ENCODE results near the gene CPSF6.
"Not testable (repeated sequence)": the region's sequence is repeated elsewhere in the genome, so short reads cannot be mapped to it uniquely, and the experiment has no call there.

Gene CPSF6

DNA sequence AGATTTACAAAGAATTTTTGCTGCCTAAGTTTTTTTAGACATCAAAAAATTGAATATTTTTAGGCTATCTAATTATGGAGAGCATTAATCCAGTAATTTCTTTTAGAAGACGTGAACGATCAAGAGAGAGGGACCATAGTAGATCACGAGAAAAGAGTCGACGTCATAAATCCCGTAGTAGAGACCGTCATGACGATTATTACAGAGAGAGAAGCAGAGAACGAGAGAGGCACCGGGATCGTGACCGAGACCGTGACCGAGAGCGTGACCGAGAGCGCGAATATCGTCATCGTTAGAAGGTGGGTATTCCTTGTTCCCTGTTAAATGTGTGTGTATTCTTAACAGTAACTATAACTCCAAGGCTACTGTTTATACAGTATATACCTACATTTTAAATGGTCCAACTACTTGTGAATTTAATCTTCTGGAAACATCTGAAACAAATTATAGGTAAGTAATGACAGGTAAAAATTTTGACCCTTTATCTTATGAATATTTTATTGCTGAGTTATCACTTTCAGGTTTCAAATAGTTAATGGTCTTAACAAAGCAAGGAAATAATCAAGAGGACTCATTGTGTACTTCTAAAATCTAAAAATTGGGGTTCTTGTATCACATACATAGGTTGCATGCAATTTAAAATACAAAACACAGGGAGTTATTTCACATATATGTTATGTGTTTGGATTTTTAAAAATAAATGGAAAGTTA is 23.1 kb downstream of the CPSF6 start:
- DNase-seq, result no peak

DNA sequence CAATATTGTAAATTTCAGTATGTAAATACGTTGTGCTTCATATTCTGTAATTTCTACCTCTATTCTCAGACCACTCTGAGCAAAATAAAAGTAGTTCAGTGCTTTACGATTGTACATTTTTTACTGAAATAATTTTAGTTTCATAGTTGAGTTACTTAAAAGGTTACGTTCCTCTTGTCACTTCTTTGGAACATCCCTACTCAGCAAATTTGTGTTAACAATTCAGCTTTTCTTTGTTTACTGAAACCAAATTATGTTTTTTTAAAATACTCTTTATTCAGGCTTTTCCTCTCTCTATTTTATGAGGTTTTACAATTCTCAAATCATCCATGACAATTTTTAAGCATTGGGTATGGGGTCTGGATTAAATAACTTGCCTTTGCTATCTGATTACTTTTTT is 25.8 kb downstream of the CPSF6 start:
- no peak for DNase-seq

DNA sequence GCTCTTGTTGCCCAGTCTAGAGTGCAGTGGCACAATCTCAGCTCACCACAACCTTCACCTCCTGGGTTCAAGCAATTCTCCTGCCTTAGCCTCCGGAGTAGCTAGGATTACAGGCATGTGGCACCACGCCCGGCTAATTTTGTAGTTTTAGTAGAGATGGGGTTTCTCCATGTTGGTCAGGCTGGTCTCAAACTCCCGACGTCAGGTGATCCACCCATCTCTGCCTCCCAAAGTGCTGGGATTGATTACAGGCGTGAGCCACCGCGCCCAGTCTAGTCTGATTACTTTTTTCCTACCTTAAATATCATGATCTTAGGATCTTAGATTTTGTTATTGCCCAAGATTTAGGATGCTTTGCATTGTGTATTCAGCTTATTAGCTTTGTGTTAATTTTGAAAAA is 26.3 kb downstream of the CPSF6 start:
- not testable (repeated sequence) for DNase-seq

DNA sequence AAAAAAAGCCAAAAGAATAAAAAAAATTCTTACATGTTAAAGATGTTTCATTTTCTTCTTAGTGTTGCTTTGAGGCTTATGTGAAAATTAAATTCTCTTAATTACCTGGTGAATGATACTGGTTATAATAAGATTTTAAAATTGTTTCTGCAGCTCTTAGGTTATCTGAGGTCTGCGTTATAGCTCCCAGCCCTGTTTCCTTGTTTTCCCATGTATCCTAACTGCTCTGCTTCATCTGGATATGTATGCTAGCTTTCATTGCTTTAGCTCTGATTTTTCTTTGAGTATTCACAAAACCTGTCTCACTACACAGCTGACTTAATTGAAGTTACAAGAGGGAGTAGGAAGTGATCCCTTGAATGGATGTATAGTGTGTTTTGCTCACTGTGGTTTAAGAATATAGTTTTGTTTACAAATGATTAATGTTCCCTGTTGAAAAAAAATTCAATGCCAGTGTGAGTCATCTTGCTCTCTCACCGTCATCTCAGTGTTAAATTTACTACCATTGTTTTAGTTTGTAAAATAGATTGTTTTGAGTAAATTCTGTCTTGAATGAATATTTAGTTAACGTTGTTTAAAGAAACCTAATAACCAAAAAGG is 26.8 kb downstream of the CPSF6 start:
- DNase-seq, result no peak

DNA sequence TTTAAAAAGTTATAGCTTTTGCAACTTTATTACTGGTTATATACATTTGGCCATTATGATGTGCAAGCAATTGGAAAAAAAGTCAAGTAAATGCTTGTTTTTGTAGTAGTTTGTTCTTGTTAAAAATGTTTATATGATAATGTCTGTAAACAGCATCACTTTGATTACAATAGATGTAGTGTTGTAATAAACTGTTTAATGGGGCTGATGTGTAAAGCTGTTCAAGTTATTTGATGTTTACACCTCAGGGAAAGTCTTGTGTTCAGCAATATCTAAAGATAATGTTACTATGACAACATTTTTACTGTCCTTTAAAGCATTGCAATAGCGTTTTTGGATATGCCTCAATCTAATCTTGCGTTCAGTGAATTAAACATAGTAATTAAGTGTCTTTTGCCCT is 30.4 kb downstream of the CPSF6 start:
- no peak for DNase-seq

DNA sequence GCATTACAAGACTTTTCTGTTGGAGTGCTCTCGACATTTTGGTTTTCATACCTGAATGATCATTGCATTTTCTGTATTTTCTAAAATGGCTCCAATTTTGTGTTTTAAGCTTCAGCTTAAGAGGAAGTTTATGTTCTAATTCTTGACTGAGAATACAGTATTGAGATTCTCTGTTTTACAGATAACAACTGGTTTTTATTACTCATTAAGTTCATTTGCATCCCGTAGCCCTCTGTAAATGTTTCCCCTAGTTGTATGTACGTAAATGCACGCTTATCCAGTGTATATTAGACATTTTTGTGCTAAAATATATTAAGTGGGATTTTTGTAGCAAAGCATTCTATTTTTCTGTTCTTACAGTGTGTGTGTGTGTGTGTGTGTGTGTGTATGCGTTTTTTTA is 33.1 kb downstream of the CPSF6 start:
- DNase-seq, result no peak

DNA sequence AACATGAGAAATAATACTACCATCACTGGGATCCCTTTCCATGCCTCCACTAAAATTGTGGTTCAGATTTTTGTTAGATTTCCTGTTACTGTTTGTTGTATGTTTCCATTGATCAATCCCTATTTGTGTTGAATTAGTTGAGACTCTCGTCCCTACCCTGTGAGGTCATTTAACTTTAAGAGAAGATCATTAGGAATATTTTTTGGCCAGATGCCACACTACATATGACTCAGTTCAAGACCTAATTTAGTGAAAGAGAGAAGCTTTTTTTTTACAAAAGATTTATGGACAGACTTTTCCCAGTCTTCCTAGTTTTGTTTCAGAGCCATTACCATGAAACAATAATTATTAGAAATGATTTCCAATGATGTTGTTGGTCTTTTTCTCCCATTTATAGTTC is 35.5 kb downstream of the CPSF6 start:
- no peak for DNase-seq

DNA sequence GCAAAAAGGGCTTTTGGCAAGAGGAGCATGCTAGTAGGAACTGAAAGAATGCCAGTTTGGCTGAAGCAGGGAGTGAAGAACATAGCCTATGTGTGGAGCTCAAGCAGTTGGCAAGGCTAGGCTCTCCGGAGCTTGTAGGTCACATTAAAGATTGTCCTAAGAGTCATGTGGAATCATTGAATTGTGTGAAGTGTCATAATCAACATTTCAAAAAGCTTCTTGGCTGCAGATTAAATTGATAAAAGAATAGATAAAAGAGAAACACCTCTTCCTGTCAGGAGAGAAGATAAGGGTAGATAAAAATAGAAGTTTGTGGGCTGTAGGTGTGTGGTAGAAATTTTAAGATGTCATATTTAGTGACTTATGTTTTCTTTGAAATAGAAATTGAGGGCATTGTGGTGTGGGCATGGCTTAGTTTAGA is 36.1 kb downstream of the CPSF6 start:
- DNase-seq, result no peak

DNA sequence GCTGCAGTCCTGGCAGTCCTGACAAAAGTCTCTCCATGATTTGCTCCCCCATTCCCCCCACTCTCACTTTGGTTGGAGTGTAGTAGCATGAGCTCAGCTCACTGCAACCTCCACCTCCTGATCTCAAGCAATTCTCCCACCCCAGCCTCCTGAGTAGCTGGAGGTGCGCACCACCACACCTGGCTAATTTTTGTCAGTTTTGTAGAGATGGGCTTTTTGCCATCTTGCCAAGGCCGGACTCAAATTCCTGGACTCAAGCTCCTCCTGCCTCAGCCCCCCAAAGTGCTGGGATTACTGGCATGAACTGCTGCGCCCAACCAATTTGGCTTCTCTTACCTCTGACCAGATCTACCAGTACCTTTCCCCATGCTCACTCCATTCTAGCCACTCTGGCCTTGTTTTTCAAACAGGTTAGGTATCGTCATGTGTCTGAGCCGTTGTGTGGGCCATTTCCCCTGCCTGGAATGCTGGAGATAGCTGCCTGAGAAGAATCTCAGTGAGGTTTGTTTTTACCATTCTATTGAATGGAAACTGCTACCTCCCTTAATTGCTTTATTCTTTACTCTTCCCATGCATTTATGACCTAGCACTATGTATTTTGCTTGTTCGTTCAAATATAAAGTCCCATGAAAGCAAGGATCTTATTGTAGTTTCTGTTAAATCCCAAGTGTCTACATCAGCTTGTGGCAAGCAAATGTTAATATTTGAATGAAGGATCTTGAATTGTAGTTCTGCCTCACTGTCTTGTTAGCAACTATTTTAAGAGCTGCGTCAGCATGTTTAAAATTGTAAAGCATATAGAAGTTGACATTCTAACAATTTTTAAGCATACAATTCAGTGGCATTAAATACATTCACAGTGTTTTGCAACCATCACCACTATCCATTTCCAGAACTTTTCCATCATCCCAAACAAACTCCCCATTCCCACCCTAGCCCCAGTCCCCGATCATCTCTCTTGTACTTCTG is 39.7 kb downstream of the CPSF6 start:
- DNase-seq, result no peak

DNA sequence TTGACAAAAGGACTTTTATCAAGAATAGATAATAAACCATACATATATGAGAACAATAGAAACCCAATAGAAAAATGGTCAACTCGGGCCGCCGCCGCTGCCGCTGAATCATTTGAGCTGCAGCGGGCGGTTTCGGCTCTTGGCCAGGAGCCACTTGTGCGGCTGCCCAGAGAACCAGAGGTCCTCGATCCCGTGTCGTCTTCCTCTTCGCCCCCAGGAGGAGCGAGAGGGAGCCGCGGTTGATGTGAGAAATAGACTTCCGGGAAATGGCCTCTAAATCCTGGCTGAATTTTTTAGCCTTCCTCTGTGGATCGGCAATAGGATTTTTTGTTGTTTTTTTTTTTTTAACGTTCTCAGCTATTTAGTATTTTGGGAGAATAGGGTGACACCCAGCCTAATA is 44.8 kb downstream of the CPSF6 start:
- peak; percentile 14 for DNase-seq

DNA sequence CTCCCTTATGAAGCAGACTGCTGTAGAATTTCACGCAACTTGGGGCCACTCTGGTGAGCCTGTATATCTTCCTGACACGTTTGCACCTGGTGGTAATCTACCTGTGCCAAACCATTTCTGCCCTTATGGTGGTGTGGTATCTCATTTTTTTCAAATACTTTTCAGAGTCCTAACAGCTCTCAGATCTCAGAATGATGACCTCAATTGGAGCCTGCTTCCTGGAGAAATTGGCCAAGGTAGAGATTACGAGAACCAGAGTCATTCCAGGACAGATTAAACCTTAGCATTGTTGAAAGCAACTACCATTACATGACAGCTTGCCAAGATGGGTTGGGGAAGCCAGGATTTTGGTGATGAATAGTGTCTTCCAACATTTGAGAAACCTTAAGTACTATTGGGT is 48.2 kb downstream of the CPSF6 start:
- DNase-seq, result no peak

DNA sequence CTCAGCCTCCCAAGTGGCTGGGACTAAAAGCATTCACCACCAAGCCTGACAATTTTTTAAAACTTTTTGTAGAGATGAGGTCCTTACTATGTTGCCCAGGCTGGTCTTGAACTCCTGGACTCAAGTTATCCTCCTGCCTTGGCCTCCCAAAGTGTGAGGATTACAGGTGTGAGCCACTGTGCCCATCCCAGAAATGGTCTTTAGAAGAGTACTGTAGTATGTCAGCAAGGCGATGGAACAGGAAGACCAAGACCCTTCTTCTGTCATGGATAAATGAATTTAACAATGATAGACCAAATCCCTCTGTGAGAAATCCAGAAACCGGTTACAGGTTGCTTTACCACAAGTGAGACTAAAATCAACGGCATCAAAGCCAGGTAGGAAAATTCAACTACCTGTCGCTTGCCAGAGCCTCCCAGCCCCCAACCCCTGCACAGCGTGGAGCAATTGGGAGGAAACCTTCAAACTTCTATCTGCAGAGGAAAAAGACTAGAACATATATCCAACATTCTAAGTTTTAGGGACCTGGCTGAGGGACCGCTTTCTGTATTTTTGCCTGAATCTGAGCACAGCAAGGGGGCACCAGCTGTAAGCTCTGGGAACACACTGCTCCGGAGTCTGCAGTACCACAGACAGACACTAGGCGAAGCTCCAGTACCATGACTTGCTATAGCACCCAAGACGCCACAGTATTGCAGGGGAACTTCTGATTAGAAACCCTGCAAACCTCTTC is 51.3 kb downstream of the CPSF6 start:
- peak; percentile 58 for DNase-seq

DNA sequence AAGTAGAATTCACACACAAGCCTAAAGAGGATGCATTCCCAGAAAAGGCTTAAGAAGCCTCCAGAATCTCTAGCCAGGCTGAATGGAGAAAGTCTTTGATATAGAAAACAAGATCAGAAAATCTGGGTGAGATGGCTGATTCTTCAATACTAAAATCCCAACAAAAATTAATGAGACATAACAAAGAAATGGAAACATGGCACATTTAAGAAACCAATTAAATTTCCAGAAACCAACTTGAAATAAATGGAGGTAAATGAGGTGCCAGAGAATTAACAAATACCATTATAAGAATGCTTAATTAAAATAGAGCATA is 51.9 kb downstream of the CPSF6 start:
- no peak for DNase-seq

DNA sequence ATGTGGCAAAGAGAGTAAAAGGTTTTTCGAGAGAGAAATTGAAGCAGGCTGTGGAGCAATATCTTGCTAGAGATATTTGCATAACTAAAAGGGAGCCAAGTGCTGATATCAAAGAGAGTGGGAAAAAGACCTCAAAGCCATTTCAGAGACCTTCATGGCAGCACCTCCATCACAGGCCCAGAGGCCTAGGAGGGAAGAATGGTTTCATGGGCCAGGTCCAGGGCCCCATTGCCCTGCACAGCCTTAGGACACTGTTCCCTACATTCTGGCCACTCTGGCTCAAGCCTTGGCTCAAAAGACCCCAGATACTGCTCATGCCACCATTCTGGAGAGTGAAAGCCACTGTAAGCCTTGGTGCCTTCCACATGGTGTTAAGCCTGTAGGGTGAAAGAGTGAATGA is 58.8 kb downstream of the CPSF6 start:
- no peak for DNase-seq

DNA sequence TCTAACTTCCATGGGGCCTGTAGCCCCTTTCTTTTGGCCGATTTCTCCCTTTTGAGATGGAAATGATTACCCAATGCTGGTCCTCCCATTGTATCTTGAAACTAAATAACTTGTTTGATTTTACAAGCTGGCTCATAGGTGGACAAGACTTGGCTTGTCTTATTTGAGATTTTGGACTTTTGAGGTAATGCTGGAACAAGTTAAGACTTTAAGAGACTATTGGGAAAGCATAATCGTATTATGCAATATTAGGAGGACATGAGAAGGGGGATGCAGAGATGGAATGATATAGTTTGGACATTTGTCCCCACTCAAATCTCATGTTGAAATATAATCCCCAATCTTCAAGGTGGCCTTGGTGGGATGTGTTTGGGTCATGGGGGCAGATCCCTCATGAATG is 59.6 kb downstream of the CPSF6 start:
- DNase-seq, result no peak

DNA sequence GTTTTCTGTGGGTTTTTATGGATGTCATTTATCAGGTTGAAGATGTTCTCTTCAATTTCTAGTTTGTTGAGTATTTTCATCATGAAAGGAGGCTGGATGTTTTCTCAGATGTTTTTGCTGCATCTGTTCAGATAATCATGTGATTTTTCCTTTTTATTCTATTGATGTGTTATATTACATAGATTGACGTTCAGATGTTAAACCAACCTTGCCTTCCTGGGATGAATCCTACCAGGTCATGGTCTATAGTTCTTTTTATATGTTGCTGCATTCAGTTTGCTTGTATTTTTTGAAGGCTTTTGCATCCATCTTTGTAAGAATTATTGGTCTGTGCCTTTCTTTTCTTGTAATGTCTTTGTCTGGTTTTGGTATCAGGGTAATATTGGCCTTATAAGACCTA is 64.9 kb downstream of the CPSF6 start:
- no peak for DNase-seq

DNA sequence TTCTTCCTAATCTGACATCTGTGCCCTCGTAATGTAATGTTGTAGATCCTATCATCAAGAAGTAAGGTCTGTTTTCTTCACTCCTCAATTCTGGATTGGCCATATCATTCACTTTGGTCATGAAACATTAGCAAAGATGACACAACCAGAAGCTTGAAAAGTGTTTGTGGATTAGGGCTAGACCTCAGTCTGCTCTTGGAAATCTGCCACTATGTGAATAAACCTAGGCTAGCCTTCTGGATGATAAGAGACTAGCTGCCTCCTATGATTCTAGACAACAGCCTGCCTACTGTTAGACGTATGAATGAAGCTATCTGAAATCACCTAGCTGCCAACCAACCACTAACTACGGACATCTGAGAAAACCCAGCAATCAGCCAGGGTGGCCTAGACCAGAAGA is 70.1 kb downstream of the CPSF6 start:
- DNase-seq, result no peak

DNA sequence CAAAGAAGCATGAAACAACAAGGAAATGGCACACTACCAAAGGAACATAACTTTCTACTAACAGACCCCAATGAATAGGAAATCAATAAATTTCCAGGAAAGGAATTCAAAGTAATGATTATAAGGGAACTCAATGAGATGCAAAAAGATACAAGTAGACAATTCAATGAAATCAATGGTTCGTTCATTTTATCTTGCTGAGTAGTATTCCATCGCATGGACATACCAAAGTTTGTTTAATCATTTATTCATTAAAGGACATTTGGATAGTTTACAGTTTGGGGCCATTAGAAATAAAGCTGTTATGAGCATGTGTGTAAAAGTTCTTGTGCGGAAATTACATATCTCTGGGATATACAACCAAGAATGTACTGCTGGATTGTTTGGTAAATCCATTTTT is 73.8 kb downstream of the CPSF6 start:
- DNase-seq, result no peak

DNA sequence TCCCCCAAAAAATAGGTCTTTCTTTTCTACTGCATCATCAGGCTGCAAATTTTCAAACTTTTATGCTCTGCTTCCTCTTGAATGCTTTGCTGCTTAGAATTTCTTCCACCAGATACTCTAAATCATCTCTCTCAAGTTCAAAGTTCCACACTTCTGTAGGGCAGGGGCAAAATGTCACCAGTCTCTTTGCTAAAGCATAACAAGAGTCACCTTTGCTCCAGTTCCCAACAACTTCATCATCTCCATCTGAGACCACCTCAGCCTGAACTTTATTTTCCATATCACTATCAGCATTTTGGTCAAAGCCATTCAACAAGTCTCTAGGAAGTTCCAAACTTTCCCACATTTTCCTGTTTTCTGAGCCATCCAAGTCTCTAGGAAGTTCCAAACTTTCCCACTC is 77.4 kb downstream of the CPSF6 start:
- not testable (repeated sequence) for DNase-seq

DNA sequence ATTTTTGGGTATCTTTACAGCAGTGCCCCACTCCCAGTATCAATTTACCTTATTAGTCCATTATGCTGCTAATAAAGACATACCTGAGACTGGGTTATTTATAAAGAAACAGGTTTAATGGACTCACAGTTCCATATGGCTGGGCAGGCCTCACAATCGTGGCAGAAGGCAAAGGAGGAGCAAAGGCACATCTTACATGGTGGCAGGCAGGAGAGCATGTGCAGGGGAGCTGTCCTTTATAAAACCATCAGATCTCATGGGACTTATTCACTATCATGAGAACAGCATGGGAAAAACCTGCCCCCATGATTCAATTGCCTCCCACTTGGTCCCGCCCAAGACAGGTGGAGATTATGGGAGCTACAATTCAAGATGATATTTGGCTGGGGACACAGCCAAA is 77.9 kb downstream of the CPSF6 start:
- not testable (repeated sequence) for DNase-seq

DNA sequence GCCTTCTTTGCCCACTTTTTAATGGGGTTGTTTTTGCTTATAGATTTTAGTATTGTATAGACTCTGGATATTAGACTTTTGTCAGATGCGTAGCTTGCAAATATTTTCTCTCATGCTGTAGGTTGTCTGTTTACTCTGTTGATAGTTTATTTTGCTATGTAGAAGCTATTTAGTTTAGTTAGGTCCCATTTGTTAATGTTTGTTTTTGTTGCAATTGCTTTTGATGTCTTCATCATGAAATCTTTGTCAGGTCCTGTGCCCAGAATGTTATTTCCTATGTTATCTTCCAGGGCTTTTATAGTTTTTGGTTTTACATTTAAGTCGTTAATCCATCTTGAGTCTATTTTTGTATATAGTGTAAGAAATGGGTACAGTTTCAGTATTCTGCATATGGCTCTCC is 78.9 kb downstream of the CPSF6 start:
- no peak for DNase-seq

DNA sequence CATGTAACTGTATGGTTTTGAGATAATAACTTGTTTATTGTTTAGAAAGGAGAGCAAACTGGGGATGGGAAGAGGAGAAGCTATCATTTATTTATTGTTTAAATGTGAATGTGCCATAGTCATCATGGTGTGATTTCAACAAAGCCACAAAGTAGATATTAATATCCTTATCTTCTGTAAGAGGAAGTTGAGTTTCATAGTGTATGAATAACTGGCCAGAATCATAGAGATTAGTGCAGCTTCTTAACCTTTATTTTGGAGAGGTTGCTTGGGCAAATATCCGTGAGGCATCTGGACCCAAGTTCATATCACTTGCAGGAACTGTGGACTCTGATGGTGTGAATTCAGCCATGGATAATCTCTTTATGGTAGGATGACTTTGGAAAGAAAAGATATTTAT is 82.0 kb downstream of the CPSF6 start:
- DNase-seq, result no peak
